GM23248 (cell line): ENCODE data around the gene EID2B. TPM values are rescaled to one million over a fixed set of nuclear protein-coding genes. Genes with fewer than 3 reads are reported as not detected.
A peak's percentile ranks its signal among the peaks of the same experiment; 100 is the strongest.

Source experiments
- DNase-seq: peaks from one replicate; pipeline ENCODE4 v3.0.0-alpha.2; 2015
- H2AFZ ChIP-seq: fragments of 200-600 bp; sonication (generic); 2 replicates; pipeline ENCODE4 v1.6.1; 2016; ENCODE audit warnings: antibody characterized with exemption
- H3F3A ChIP-seq: fragments of 200-600 bp; sonication (generic); 2 replicates; pipeline ENCODE4 v1.6.1; 2016; ENCODE audit warnings: mild to moderate bottlenecking, antibody characterized with exemption, mixed run types; ENCODE audit not compliant: insufficient read depth
- H3K27ac ChIP-seq: fragments of 200-600 bp; sonication (generic); 2 replicates; pipeline ENCODE4 v1.5.1; 2016; ENCODE audit warnings: mild to moderate bottlenecking
- H3K27me3 ChIP-seq: fragments of 200-600 bp; sonication (generic); replicated peaks from 2 replicates; pipeline ENCODE4 v1.6.1; 2016; ENCODE audit warnings: mild to moderate bottlenecking; ENCODE audit not compliant: insufficient read depth
- H3K36me3 ChIP-seq: fragments of 200-600 bp; sonication (generic); 2 replicates; pipeline ENCODE4 v1.6.1; 2016; ENCODE audit warnings: low read depth, mild to moderate bottlenecking
- H3K4me1 ChIP-seq: fragments of 200-600 bp; sonication (generic); 2 replicates; pipeline ENCODE4 v1.6.1; 2016; ENCODE audit warnings: mild to moderate bottlenecking; ENCODE audit not compliant: insufficient read depth
- H3K4me2 ChIP-seq: fragments of 200-600 bp; sonication (generic); one replicate; pipeline ENCODE4 v1.6.1; 2016; ENCODE audit warnings: mild to moderate bottlenecking; ENCODE audit not compliant: unreplicated experiment
- H3K4me3 ChIP-seq: fragments of 200-600 bp; sonication (generic); 2 replicates; pipeline ENCODE4 v1.5.1; 2016; ENCODE audit warnings: mild to moderate bottlenecking
- H3K79me2 ChIP-seq: fragments of 200-600 bp; sonication (generic); 2 replicates; pipeline ENCODE4 v1.6.1; 2016; ENCODE audit warnings: mild to moderate bottlenecking; ENCODE audit not compliant: insufficient read depth
- H3K9ac ChIP-seq: fragments of 200-600 bp; sonication (generic); 2 replicates; pipeline ENCODE4 v1.6.1; 2016; ENCODE audit warnings: mild to moderate bottlenecking
- H3K9me2 ChIP-seq: fragments of 200-600 bp; sonication (generic); 2 replicates; pipeline ENCODE4 v1.6.1; 2016; ENCODE audit warnings: mixed run types, mild to moderate bottlenecking, moderate library complexity; ENCODE audit not compliant: insufficient read depth
- H3K9me3 ChIP-seq: fragments of 200-600 bp; sonication (generic); one replicate; pipeline ENCODE4 v1.6.1; 2017; ENCODE audit warnings: low read depth
- H4K20me1 ChIP-seq: fragments of 200-600 bp; sonication (generic); 2 replicates; pipeline ENCODE4 v1.6.0; 2016; ENCODE audit not compliant: insufficient read depth
- EZH2 ChIP-seq: fragments of 200-600 bp; sonication (generic); IDR thresholded peaks from 2 replicates; pipeline ENCODE4 v1.6.1; 2018; ENCODE audit warnings: antibody characterized with exemption, mild to moderate bottlenecking; ENCODE audit not compliant: insufficient read depth, poor library complexity, severe bottlenecking
- EZH2phosphoT487 ChIP-seq: fragments of 200-600 bp; sonication (generic); IDR thresholded peaks from 2 replicates; pipeline ENCODE4 v1.6.1; 2018; ENCODE audit warnings: antibody characterized with exemption, moderate library complexity, mild to moderate bottlenecking, low read depth; ENCODE audit not compliant: insufficient read depth
- WGBS, 2 experiments: methylation state at CpG; one replicate each; pipeline ENCODE4 v1.1.6; 2015 to 2017; ENCODE audit warnings: low lambda C conversion rate in 2 of 2, low coverage in 1 of 2; ENCODE audit errors: missing lambda C conversion rate in 2 of 2; 5-methylcytosine and 5-hydroxymethylcytosine counted together
- in situ Hi-C: fragments of 300-500 bp; cut with MboI; formaldehyde crosslinking; loops from 2 replicates; pipeline ENCODE4 v1.15.0; 2020
- polyA plus RNA-seq: library from polyadenylated mRNA; unstranded; fragments of >200 nt; fragmentation: Nextera tagmentation; extraction: Ambion mirVana; gene quantifications from 2 replicates; pipeline ENCODE4 v1.2.1, GENCODE V29; 2016
- total RNA-seq: library from RNA; depleted of rRNA; stranded (reverse); fragments of >200 nt; shearing (Covaris generic); gene quantifications from 2 replicates; pipeline ENCODE4 v1.2.3, GENCODE V29; 2014; rRNA removed

EID2B gene
- 3.4 and 3.9 TPM in 2 replicates for total RNA-seq
- polyA plus RNA-seq: 2.5 and 3.2 TPM in 2 replicates

- peak within 1 kb of the TSS; percentile 92 for H3K4me3 ChIP-seq
- H3F3A ChIP-seq: no peaks in the 10 kb centered on the region; the same call in 1 of the 2 replicates
- H4K20me1 ChIP-seq: no peaks in the 10 kb centered on the region
- H3K79me2 ChIP-seq: peaks cover 46% of the 10 kb centered on the region
- no peaks in the 10 kb centered on the region for H3K9me3 ChIP-seq
- no peaks in the 10 kb centered on the region for H3K9me2 ChIP-seq
- peak within 1 kb of the TSS; percentile 98 for H3K4me2 ChIP-seq
- peak within 1 kb of the TSS; percentile 85 for H3K9ac ChIP-seq
- WGBS, 2 experiments: 1% methylated on average over 56 to 65 of the region's 65 CpGs
- no peak for TF ChIP-seq EZH2
- TF ChIP-seq EZH2phosphoT487: no peak
- peak within 1 kb of the TSS; percentile 74 for H3K27ac ChIP-seq
- H3K4me1 ChIP-seq: peaks cover 13% of the 10 kb centered on the region
- H2AFZ ChIP-seq: peak within 1 kb of the TSS; percentile 91
- no peaks in the 10 kb centered on the region for H3K27me3 ChIP-seq
- in situ Hi-C loops: no loop called here
- no peaks in the 10 kb centered on the region for H3K36me3 ChIP-seq
- peak; percentile 99 for DNase-seq
These were observed at the start of gene EID2B for GRCh38 chr19:39532233-39533002. EID2B (minus strand) TSS chr19:39532852; CDS start chr19:39532802, 50 bp downstream.

- no peaks in the 10 kb centered on the region for H3K9me2 ChIP-seq
- H3K36me3 ChIP-seq: no peaks in the 10 kb centered on the region
- TF ChIP-seq EZH2phosphoT487 (no peak), EZH2 (no peak)
- no peaks in the 10 kb centered on the region for H3F3A ChIP-seq
- no peak for DNase-seq
- no peak overlapping the region for H3K27ac ChIP-seq
- no peaks in the 10 kb centered on the region for H3K27me3 ChIP-seq
- H3K4me3 ChIP-seq: no peak overlapping the region
- H3K9ac ChIP-seq: no peak overlapping the region
- no peak overlapping the region for H2AFZ ChIP-seq
- no peaks in the 10 kb centered on the region for H3K9me3 ChIP-seq
- H3K4me2 ChIP-seq: no peak overlapping the region
- in situ Hi-C loops: no loop called here
- 0% methylated on average over 4 of the region's 4 CpGs for WGBS, 2 experiments
- H3K79me2 ChIP-seq: no peaks in the 10 kb centered on the region
- H3K4me1 ChIP-seq: no peaks in the 10 kb centered on the region
- no peaks in the 10 kb centered on the region for H4K20me1 ChIP-seq
These were observed 49.8 kb upstream of the EID2B start for GRCh38 chr19:39582442-39582841.

GRCh38 chr19:39568604-39569003 is 36.0 kb upstream of the EID2B start:
- H3K9me3 ChIP-seq: no peaks in the 10 kb centered on the region
- H3K79me2 ChIP-seq: no peaks in the 10 kb centered on the region
- H4K20me1 ChIP-seq: no peaks in the 10 kb centered on the region
- H3F3A ChIP-seq: no peaks in the 10 kb centered on the region
- peak; percentile 2 for DNase-seq
- 35 to 36% methylated on average over 3 of the region's 3 CpGs for WGBS, 2 experiments
- no peaks in the 10 kb centered on the region for H3K36me3 ChIP-seq
- in situ Hi-C loops: no loop called here
- no peak overlapping the region for H3K4me2 ChIP-seq
- no peak overlapping the region for H3K4me3 ChIP-seq
- no peaks in the 10 kb centered on the region for H3K4me1 ChIP-seq
- no peaks in the 10 kb centered on the region; the same call in 1 of the 2 replicates for H3K27me3 ChIP-seq
- H2AFZ ChIP-seq: no peak overlapping the region
- H3K9ac ChIP-seq: no peak overlapping the region
- H3K27ac ChIP-seq: no peak overlapping the region
- no peaks in the 10 kb centered on the region for H3K9me2 ChIP-seq
- TF ChIP-seq EZH2phosphoT487: no peak
- TF ChIP-seq EZH2: no peak

- Histone ChIP-seq H3K9me2 (no peaks in the 10 kb centered on the region), H3K36me3 (no peaks in the 10 kb centered on the region), H3K4me3 (no peak overlapping the region), H3K9me3 (no peaks in the 10 kb centered on the region), H3K9ac (no peak overlapping the region), H3K4me1 (no peaks in the 10 kb centered on the region), H3K4me2 (no peak overlapping the region), H3F3A (no peaks in the 10 kb centered on the region), H3K27me3 (no peaks in the 10 kb centered on the region; the same call in 1 of the 2 replicates), H3K79me2 (no peaks in the 10 kb centered on the region), H4K20me1 (no peaks in the 10 kb centered on the region), H2AFZ (no peak overlapping the region), H3K27ac (no peak overlapping the region)
- 30 to 31% methylated on average over 3 of the region's 3 CpGs for WGBS, 2 experiments
- DNase-seq: no peak
- in situ Hi-C loops: no loop called here
- TF ChIP-seq EZH2phosphoT487 (no peak), EZH2 (no peak)
These were observed 33.4 kb upstream of the EID2B start for GRCh38 chr19:39566064-39566463.
